ENCODE measurements around the gene ATAD3A.
"Not testable (repeated sequence)": the region's sequence is repeated elsewhere in the genome, so short reads cannot be mapped to it uniquely, and the experiment has no call there.

The ATAD3A gene

GRCh38 chr1:1540818-1541628, 29.1 kb downstream of the ATAD3A start:
- no peak for DNase-seq

DNA sequence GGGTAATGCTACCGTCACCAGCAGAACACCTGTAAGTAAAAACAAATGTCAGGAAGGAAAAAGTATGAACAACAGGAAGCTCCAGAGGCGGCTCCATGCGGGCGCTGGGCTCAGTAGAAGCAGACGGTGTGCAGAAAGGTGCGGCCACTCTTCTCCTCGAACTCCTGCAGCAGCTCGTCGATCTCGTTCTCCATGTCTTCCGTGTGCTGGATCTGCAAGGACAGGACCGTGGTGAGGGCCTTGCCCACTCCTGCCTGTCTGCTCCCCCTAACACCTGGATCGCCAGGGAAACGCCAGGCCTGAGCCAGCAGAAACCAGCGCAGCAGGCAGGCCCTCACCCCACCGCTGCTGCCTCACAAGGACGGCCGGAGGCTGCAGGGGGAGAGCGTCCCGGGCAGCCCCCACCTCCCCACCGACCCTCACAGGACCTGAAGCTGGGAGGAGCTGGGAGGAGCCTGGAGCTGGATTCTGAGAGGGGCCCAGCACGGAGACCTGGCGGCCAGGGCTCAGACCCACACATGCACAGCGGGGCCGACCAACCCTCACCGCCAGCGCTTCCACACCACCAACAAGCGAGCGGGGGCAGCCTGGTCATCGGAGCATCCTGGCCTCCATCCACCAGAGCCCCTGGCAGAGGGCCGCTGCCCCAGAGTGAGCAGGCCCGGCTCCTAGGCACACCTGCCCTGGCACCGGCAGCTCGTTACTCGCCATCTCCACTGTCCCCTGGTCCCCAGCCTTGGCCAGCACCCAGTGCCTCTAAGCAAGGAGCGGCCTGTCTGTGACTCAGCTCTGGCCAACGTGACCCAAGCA, 30.2 kb downstream of the ATAD3A start:
- no peak for DNase-seq

- DNase-seq: no peak
Measured at GRCh38 chr1:1542766-1543705, 31.1 kb downstream of the ATAD3A start.

- no peak for DNase-seq
Measured at GRCh38 chr1:1543706-1544099, 31.7 kb downstream of the ATAD3A start.

- no peak for DNase-seq
Measured at GRCh38 chr1:1544544-1544943, 32.6 kb downstream of the ATAD3A start.

GRCh38 chr1:1545946-1546737, 34.2 kb downstream of the ATAD3A start:
- DNase-seq: no peak

GRCh38 chr1:1547011-1547410, 35.0 kb downstream of the ATAD3A start:
- no peak for DNase-seq

GRCh38 chr1:1547476-1547875, 35.5 kb downstream of the ATAD3A start:
- DNase-seq: no peak

GRCh38 chr1:1548591-1548990, 36.6 kb downstream of the ATAD3A start:
- no peak for DNase-seq

- no peak for DNase-seq
Measured at GRCh38 chr1:1550087-1550486, 38.1 kb downstream of the ATAD3A start.

DNA sequence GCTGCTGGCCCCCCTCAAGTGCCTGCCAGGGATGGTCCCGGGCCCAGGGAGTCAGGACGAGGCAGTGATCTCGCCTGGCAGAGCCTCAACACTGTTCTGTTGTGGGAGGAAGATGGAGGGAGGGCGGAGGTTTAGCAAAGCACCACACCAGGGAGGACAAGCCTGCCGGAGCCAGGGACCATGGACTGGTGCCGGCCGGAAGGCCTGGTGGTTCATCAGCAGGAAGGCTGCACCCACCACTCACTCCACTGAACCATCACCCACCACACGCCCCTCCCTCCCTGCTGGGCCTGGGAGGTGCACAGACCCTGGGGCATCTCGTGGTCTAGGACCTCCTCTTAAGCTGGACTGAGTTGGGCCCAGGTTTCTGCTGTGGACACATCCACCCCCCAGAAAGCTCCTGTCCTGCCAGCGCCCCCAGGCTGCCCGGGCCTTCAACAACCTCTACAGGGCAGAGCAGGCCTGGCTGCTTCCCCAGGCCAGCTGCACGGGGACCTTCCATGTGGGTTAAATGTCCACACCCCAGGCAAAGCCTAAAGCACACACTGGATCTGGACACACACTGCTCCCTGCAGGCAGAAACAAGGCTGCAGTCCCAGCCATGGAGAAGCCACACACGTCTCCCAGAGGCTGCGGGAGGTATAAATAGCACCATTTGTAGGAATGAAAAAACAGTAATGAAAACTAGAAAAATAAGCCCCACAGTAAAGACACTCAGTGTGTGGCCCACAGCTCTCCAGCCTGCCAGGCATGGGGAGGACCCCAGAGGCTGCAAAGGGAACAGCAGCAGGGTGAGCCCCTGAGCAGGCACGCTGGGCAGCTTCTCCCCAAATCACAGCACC, 38.9 kb downstream of the ATAD3A start:
- DNase-seq: no peak

GRCh38 chr1:1551524-1552262, 39.7 kb downstream of the ATAD3A start:
- DNase-seq: no peak

- DNase-seq: no peak
Measured at GRCh38 chr1:1552263-1552639, 40.3 kb downstream of the ATAD3A start.

DNA sequence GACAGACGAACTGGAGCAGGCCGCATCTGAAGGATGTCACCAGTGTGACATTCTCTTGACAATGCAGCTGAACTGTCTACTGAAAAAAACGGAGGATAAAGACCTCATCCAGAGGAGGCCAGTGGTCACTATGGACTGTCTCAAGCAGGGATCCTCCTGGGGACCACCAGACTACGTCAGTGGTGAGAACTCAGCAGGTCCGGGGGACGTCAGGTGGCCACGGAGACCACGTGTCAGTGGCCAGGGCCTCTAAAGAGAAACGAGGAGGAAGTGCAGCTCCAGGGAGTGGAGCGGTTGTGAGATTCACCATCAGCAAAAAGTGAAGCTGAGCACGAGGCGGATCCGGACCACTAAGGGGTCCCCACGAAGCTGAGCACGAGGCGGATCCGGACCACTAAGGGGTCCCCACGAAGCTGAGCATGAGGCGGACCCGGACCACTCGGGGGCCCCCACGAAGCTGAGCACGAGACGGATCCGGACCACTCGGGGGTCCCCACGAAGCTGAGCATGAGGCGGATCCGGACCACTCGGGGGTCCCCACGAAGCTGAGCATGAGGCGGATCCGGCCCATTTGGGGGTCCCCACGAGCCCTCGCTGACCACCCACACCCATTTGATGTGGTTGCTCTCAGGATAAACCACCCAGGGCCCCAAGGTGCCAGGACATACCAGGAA, 42.0 kb downstream of the ATAD3A start:
- no peak for DNase-seq

GRCh38 chr1:1554550-1554925, 42.6 kb downstream of the ATAD3A start:
- no peak for DNase-seq

DNA sequence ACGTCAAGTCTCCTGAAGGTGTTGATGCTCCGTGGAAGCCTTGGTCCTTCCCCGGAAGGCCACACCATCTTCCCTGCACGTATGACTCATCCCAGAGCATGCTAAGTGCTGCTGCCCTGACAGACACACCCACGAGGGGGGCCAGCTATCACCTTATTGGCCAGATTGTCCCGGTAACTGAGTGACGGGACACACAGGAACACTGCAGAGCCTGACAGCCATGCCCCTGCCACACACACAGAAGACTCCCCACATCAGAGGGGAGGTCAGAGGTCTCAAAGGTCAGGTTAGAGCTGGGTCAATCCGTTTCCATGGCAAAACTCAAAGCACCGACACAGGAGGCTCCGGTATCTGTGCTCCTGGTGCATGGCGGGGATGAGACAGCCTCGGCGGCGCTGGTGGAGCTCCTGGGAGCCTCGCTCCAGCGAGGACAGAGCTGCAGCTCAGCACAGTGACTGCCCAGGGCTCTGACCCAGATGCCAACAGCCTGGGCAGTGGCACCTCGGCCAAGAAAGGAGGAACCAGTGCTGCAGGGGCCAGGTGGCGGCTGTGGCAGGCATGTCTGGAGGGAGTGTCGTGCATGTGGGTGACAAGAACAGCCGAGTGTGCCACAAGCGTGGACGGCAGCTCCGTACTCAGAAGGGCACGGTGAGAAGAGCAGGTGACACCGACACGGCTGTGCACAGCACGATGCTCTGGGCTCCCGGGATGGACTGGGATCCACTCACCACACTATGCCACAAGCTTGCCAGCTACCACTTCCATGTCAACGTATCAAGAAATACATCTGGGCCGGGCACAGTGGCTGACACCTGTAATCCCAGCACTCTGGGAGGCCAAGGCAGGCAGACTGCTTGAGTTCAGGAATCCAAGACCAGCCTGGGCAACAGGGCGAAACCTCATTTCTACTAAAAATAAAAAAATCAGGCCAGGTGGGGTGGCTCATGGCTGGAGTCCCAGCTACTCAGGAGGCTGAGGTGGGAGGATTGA, 43.3 kb downstream of the ATAD3A start:
- DNase-seq: no peak

DNA sequence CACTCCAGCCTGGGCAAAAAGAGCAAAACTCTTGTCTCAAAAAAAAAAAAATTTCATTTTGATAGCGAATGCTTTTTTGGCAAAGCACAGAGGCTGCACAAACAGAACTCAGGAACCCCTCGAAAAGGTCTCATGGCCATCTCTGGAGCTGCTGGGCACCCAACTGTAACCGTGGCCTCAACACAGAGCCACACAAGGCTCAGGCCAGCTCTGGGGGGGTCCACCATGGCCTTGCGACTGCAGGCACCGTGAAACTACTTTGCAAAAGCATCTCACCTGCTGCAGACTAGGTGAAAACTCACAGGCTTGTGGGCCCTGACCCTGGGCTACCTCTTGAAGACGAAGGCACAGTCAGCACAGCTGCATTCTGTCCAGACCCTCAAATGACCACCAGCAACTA, 44.5 kb downstream of the ATAD3A start:
- no peak for DNase-seq

- not testable (repeated sequence) for DNase-seq
Measured at GRCh38 chr1:1556961-1557360, 45.0 kb downstream of the ATAD3A start.

DNA sequence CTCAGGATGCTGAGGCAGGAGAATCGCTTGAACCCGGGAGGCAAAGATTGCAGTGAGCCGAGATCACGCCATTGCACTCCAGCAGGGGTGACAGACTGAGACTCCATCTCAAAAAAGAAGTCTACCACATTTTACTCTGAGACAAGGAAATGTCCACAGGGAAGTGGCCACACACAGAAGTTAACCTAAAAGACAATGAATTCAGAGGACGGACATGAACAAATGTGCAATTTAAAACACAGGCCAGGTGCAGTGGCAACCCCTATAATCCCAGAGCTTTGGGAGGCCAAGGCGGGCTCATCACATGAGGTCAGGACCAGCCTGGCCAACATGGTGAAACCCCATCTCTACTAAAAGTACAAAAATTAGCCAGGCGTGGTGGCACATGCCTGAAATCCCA, 45.7 kb downstream of the ATAD3A start:
- DNase-seq: not testable (repeated sequence)

Measured in CD4-positive, alpha-beta T cell treated with Interleukin-17A for 4 hours (primary cell).